Subcutaneous abdominal adipose tissue (tissue), 5 donors: Measurements from ENCODE around the gene SCUBE1.

ENCODE experiments used
- H3K27ac ChIP-seq: one replicate; pipeline ENCODE4 v1.7.0; 2013; ENCODE audit warnings: low read depth, mild to moderate bottlenecking, inconsistent platforms, low read length, moderate library complexity
- H3K27me3 ChIP-seq, 5 donors: one replicate each; pipeline ENCODE4 v1.7.0; 2013; ENCODE audit warnings: low read length in 5 of 5, inconsistent platforms in 1 of 5; ENCODE audit not compliant: control insufficient read depth in 5 of 5, insufficient read depth in 4 of 5
- H3K36me3 ChIP-seq, 5 donors: one replicate each; pipeline ENCODE4 v1.7.0; 2013; ENCODE audit warnings: low read length in 5 of 5; ENCODE audit not compliant: control insufficient read depth in 5 of 5, insufficient read depth in 5 of 5
- H3K4me1 ChIP-seq, 5 donors: one replicate each; pipeline ENCODE4 v1.7.0; 2013; ENCODE audit warnings: low read length in 5 of 5, mild to moderate bottlenecking in 3 of 5, moderate library complexity in 1 of 5; ENCODE audit not compliant: control insufficient read depth in 5 of 5, insufficient read depth in 5 of 5
- H3K4me3 ChIP-seq, 5 donors: one replicate each; pipeline ENCODE4 v1.7.0; 2013; ENCODE audit warnings: low read length in 5 of 5, low read depth in 1 of 5
- H3K9ac ChIP-seq, 5 donors: one replicate each; pipeline ENCODE4 v1.7.0; 2013; ENCODE audit warnings: low read length in 5 of 5, mild to moderate bottlenecking in 4 of 5, moderate library complexity in 3 of 5
- H3K9me3 ChIP-seq, 5 donors: one replicate each; pipeline ENCODE4 v1.7.0; 2013; ENCODE audit warnings: low read length in 5 of 5; ENCODE audit not compliant: control insufficient read depth in 5 of 5
- donor health status: healthy.
- donor health status: healthy.
- donor health status: healthy.
- donor health status: healthy.
- donor health status: healthy.

The SCUBE1 gene

DNA sequence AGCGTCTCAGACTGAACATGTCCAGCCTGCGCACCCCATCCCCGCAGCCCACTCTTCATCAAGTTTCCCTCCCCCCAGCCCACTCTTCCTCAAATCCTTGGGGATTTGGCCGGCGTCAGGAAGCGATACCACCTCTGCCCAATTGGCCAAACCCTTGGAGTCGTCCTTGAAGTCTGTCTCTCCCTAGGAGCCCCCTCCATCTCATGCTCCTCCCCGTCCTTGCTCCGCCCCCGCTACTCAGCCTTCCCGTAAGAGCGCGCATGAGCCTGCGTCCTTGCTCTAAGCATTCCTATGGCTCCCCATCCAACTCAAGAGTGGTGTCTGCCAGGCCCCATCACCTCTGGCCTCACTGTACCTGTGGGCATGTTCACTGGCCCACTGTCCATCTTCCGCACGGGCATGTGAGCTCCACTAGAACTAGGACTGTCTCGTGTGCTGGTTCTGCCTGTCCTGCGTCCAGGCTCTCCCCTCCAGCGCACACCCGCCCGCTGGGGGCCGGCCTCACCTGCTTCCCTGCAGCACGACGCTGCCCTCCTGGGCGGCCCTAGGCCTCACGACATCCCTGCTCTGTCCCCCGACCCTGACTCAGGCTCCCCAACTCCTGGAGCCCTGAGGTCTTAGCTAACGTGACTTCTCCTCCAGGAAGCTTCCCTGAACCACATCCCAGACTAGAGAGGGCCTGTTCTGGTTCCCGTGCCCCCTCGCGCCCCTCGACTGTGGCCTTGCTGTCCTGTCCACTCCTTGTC lies 125.7 kb downstream of the SCUBE1 start:
- no peak overlapping the region for H3K4me3 ChIP-seq
- no peaks in the 10 kb centered on the region for H3K36me3 ChIP-seq
- H3K9me3 ChIP-seq: no peaks in the 10 kb centered on the region
- no peak overlapping the region for H3K9ac ChIP-seq
- peaks cover 4 to 18% (median 10%) of the 10 kb centered on the region in 5 donors for H3K27me3 ChIP-seq
- peaks cover 0 to 6% (median 6%) of the 10 kb centered on the region in 5 donors for H3K4me1 ChIP-seq
- no peak overlapping the region for H3K27ac ChIP-seq

DNA sequence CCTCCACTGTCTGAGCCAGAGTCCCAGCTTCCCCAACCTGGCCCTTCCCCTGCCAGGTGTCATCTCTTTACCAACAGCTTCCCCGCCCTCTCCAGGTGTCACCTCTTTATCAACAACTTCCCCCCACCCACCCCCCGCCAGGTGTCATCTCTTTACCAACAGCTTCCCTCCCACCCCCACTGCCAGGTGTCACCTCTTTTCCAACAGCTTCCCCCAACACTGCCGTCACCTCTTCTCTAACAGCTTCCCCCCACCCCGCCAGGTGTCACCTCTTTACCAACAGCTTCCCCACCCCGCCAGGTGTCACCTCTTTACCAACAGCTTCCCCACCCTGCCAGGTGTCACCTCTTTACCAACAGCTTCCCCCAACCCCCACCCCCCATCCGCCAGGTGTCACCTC lies 126.4 kb downstream of the SCUBE1 start:
- no peak overlapping the region for H3K9ac ChIP-seq
- H3K27ac ChIP-seq: no peak overlapping the region
- H3K36me3 ChIP-seq: no peaks in the 10 kb centered on the region
- no peaks in the 10 kb centered on the region for H3K4me1 ChIP-seq
- H3K9me3 ChIP-seq: no peaks in the 10 kb centered on the region
- H3K27me3 ChIP-seq: peaks cover 4 to 18% (median 10%) of the 10 kb centered on the region in 5 donors
- no peak overlapping the region for H3K4me3 ChIP-seq

DNA sequence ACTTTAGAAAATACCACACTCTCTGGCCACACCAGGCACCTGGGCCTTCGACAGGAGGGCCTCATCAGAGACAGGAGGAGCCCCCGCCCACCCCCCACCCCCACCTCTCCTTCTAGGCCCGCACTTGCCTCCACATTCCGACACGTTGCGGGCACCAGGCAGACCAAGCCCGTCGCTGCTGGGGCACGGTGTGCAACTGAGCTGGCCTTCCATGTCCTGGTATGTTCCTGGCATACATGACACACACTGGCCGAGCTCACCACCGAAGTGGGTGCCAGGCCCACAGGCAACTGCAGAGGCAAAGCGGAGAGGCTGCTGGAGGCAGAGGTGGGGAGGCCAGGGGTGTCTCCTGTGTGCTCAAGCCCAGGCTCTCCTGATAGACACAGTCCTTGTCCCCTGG lies 129.2 kb downstream of the SCUBE1 start:
- Histone ChIP-seq H3K9ac (no peak overlapping the region), H3K27ac (no peak overlapping the region), H3K9me3 (no peaks in the 10 kb centered on the region), H3K36me3 (no peaks in the 10 kb centered on the region), H3K4me3 (no peak overlapping the region), H3K27me3 (peaks cover 4 to 15% (median 8%) of the 10 kb centered on the region in 5 donors), H3K4me1 (no peaks in the 10 kb centered on the region)

DNA sequence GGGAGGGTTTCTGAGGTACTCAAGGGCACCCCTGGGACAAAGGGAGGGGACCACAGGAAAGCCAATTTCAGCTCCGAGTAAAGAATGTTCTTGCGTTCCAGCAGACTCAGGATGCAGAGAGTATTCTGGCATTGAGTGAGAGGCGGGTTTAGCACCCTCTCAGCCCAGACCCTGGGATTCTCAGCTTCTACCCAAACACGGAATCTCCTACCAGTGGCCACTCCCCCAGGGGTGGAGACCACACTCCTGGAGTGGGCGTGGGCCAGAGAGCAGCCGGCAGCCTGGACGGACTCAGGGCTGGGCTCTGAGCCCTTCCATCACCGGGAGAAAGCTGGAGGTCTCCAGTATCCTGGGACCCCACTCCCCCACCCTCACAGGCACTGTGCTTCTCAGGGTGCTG lies 130.1 kb downstream of the SCUBE1 start:
- Histone ChIP-seq H3K27me3 (peaks cover 4 to 18% (median 8%) of the 10 kb centered on the region in 5 donors), H3K9me3 (no peaks in the 10 kb centered on the region), H3K27ac (no peak overlapping the region), H3K4me1 (no peaks in the 10 kb centered on the region), H3K36me3 (no peaks in the 10 kb centered on the region), H3K4me3 (no peak overlapping the region), H3K9ac (no peak overlapping the region)

DNA sequence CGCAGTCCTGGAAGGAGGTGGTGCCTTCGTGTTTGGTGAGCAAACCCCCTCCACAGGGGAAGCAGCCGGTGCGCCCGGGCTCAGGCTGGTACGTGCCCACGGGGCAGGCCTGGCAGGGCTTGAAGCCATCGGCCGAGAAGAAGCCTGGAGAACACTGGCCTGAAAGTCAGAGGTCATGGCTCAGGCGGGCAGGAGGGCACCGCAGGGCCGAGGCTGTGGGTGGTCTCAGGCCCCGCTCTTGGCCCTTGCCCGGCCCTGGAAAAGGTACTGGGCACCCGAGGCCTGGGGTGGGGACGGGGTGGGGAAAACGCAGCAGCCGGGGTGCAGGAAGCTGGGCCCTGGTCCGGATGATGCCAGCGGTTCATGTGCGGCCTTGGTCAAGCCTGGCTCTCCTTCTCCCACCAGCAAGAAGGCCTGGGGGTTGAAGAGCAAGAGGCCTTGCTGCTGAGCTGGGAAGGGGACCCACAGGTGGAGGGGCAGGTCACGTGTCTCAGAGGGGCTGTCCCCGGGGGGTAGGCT lies 130.7 kb downstream of the SCUBE1 start:
- peaks cover 4 to 21% (median 8%) of the 10 kb centered on the region in 5 donors for H3K27me3 ChIP-seq
- no peaks in the 10 kb centered on the region for H3K4me1 ChIP-seq
- H3K9ac ChIP-seq: no peak overlapping the region
- no peak overlapping the region for H3K27ac ChIP-seq
- no peaks in the 10 kb centered on the region for H3K36me3 ChIP-seq
- H3K4me3 ChIP-seq: no peak overlapping the region
- H3K9me3 ChIP-seq: no peaks in the 10 kb centered on the region

DNA sequence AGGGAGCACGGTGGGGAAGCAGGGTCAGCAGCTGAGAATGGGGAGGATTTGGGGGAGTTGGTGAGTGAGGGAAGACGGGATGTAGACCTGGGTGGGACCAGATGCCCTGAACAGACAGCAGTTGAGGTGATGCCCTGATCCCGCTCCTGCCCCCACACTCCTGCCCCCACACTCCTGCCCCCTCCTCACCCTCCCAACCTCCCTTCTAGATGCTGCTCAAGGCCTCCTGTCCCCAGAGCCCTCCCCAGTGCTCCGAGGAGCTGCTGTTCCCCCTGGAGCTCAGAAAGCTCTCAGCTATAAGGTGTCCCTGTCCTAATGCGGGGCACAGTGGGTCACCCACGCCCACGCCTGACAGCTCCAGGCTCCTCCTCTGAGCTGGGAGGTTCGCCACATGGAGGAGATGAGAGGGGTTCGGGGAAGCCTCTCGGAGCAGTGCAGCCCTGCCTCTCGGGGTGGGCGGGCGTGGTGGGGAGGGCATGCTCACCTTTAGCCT lies 131.2 kb downstream of the SCUBE1 start:
- H3K27me3 ChIP-seq: peaks cover 4 to 21% (median 8%) of the 10 kb centered on the region in 5 donors
- H3K36me3 ChIP-seq: no peaks in the 10 kb centered on the region
- no peaks in the 10 kb centered on the region for H3K9me3 ChIP-seq
- no peak overlapping the region for H3K27ac ChIP-seq
- H3K4me3 ChIP-seq: no peak overlapping the region
- H3K4me1 ChIP-seq: no peaks in the 10 kb centered on the region
- no peak overlapping the region for H3K9ac ChIP-seq

DNA sequence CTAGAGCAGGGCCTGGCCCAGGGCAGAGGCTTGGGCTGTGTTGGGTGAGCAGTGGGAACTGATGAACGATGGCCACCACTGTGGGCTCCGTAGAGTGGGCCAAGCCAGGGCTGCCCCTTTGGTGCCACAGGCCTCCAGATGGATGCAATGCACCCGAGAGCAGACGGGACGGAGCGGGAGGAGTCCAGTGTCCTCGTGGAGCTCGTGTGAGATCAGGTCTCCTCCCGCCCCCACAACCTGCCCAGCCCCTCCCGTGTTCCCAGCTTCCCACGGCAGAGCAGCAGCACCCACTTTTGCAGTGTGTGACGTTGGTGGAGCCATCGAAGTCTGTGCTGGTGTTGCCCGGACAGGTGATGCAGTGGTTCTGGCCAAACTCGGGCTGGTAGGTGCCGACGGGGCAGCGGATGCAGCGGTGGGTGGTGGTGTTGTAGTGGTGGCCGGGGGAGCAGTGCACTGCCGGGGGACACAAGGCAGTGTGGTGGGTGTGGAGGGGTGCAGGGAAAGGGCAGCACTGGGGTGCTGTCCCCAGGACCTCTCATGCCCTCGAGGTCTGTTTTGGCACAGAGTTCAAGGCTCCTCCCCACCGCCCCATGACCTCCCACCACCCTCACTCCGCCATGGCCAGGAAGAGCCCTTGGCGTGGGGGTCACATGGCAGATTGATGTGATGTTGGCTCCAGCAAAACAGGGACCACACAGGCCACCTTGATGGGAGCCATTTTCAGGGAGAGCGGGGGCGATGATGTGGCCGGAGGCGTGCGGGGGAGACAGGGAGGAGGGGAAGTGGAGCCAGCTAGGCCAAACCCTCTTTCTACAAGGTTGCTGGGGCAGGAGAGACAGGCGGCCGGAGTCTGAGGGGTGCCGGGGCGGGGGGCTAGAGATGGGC lies 132.3 kb downstream of the SCUBE1 start:
- no peaks in the 10 kb centered on the region for H3K36me3 ChIP-seq
- H3K27ac ChIP-seq: no peak overlapping the region

DNA sequence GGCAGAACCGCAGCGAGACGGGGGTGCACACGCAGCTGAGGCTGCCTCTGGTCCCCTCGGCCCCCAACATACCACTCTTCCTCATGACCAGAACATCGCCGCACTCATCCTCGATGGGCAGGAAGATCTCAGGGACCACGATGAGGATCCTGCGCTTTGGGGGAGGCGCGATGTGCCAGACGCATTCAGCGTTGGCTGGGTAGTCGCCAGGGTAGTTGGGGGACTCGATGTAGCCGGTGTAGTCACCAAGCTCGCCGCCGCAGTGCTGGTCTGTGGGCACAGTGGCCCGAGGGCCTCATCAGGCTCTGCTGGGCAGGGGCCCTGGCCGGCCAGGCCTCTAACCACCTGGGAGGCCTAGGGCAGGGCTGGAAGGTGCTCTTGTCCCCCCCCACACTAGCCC lies 133.2 kb downstream of the SCUBE1 start:
- no peaks in the 10 kb centered on the region for H3K9me3 ChIP-seq
- H3K9ac ChIP-seq: no peak overlapping the region
- H3K27ac ChIP-seq: no peak overlapping the region
- peaks cover 0 to 7% (median 0%) of the 10 kb centered on the region in 5 donors for H3K4me1 ChIP-seq
- no peak overlapping the region for H3K4me3 ChIP-seq
- H3K36me3 ChIP-seq: no peaks in the 10 kb centered on the region
- H3K27me3 ChIP-seq: peaks cover 0 to 25% (median 14%) of the 10 kb centered on the region in 5 donors

More for the DNA sequence above, 132.3 kb downstream of the SCUBE1 start:
- Histone ChIP-seq H3K27me3 (peaks cover 4 to 26% (median 14%) of the 10 kb centered on the region in 5 donors), H3K4me3 (no peak overlapping the region), H3K9ac (no peak overlapping the region), H3K4me1 (peaks cover 0 to 7% (median 0%) of the 10 kb centered on the region in 5 donors), H3K9me3 (no peaks in the 10 kb centered on the region)

DNA sequence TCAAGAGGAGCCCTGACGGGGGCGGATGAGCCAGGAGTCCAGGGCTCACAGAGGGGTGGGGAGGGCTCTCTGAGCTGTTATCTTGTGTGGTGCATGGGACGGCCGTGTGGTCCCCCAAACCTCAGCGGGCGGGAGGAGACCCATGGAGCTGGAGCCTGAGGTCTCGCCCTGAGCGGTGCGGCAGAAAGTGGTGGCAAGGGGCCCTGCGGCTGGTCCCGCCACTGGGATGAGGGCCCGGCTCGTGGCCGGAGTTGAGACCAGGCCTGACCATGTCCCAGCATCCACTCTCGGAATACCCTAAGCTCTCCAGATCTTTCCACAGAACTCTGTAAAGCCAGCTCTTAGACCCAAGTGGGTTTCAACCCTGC lies 133.7 kb downstream of the SCUBE1 start:
- Histone ChIP-seq H3K27me3 (peaks cover 0 to 20% (median 14%) of the 10 kb centered on the region in 5 donors), H3K9me3 (no peaks in the 10 kb centered on the region), H3K36me3 (no peaks in the 10 kb centered on the region), H3K4me3 (no peak overlapping the region), H3K9ac (no peak overlapping the region), H3K4me1 (peaks cover 0 to 7% (median 0%) of the 10 kb centered on the region in 5 donors), H3K27ac (no peak overlapping the region)
